ENCODE measurements around the gene MTCH1. TPM values are rescaled to one million over a fixed set of nuclear protein-coding genes. Genes with fewer than 3 reads are reported as not detected.

Gene MTCH1
- total and polyA plus RNA-seq, 10 of the 15 experiments (the other 5 are each of a cell fraction or from before 2014, with no cell fraction given): 7.2 to 128 (median 85.2) TPM

DNA sequence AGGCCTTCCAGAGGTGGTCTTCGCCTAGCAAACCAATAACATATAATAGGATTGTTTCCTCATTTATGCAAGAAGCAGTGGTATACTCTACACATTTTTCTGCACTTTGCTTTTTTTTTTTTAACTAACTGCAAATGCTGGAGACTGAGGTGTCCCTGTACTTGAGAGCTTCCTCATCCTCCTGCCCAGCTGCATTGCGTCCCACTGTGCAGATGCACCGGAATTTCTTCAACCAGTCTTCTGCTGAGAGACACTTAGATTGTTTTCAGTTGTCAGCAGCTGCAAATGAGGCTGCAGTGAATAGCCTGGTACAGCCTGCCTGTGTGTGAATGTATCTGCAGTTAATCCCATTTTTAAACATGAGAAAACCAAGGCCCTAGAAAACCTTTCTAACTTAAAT is 31.0 kb upstream of the MTCH1 start (continued):
- TF ChIP-seq, protein P1, sequence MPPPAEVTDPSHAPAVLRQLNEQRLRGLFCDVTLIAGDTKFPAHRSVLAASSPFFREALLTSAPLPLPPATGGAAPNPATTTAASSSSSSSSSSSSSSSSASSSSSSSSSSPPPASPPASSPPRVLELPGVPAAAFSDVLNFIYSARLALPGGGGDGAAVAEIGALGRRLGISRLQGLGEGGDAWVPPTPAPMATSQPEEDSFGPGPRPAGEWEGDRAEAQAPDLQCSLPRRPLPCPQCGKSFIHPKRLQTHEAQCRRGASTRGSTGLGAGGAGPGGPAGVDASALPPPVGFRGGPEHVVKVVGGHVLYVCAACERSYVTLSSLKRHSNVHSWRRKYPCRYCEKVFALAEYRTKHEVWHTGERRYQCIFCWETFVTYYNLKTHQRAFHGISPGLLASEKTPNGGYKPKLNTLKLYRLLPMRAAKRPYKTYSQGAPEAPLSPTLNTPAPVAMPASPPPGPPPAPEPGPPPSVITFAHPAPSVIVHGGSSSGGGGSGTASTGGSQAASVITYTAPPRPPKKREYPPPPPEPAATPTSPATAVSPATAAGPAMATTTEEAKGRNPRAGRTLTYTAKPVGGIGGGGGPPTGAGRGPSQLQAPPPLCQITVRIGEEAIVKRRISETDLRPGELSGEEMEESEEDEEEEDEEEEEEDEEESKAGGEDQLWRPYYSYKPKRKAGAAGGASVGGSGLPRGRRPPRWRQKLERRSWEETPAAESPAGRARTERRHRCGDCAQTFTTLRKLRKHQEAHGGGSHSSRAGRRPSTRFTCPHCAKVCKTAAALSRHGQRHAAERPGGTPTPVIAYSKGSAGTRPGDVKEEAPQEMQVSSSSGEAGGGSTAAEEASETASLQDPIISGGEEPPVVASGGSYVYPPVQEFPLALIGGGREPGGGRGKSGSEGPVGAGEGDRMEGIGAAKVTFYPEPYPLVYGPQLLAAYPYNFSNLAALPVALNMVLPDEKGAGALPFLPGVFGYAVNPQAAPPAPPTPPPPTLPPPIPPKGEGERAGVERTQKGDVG (CRISPR knock-in tag; IDR thresholded peaks at IDR 0.05): no peak
- TF ChIP-seq MEF2B (IDR thresholded peaks at IDR 0.05; ENCODE audit: partially characterized antibody, poor library complexity, severe bottlenecking) (no peak), PAX5 (IDR thresholded peaks at IDR 0.05; ENCODE audit: borderline replicate concordance, low read depth, low read length) (no peak)

DNA sequence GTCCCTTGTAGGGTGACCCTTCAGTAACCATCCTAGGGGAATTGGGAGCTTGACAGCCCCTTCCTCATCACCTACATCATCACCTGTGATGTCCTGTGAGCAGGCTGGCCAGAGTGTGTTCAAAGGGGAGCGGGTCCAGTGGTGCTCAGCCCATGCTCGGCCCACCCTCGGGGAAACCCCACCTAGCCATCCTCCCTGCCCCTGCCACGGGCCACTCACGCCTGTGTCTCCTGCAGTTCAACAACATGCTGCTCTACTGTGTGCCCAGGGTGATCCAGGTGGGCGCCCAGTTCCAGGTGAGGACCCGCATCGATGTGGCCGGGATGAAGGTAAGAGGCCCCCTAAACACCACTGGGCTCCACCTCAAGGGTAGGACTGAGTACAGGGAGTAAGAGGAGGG is 29.5 kb upstream of the MTCH1 start:
- Histone ChIP-seq H3K9ac (ENCODE audit: control insufficient read depth, insufficient read depth, low read length) (no peak overlapping the region), H3K9me3 (replicated peaks; ENCODE audit: control insufficient read depth, insufficient read depth, low read length) (no peaks in the 10 kb centered on the region), H4K20me1 (ENCODE audit: control insufficient read depth, insufficient read depth) (peaks cover 3% of the 10 kb centered on the region; the same call in 1 of the 2 replicates), H3K4me1 (ENCODE audit: control insufficient read depth, insufficient read depth, low read length) (peaks cover 7% of the 10 kb centered on the region; the same call in 1 of the 2 replicates), H3K4me2 (ENCODE audit: control insufficient read depth, insufficient read depth) (no peak overlapping the region), H2AFZ (ENCODE audit: control insufficient read depth, low read depth, low read length) (no peak overlapping the region), H3K4me3 (no peak overlapping the region), H3K36me3 (ENCODE audit: control insufficient read depth in 2 of 2, insufficient read depth in 2 of 2, low read length in 1 of 2) (peaks cover 12 to 17% of the 10 kb centered on the region in 2 experiments; a peak in 3 of 4 replicates), H3K27me3 (replicated peaks in 1 of 2; ENCODE audit: control insufficient read depth in 2 of 2, insufficient read depth in 2 of 2, low read length in 1 of 2) (no peaks in the 10 kb centered on the region), H3K79me2 (ENCODE audit: control insufficient read depth, insufficient read depth, low read length) (no peaks in the 10 kb centered on the region), H3K27ac (ENCODE audit: control insufficient read depth, insufficient read depth) (no peak overlapping the region)
- ChIA-PET SMC1A (ENCODE audit: uncharacterized antibody, unreplicated experiment) (interaction anchor here (4.3 kb wide), 1 partner anchor 10 kb away, joined by 58 read pairs; the partner anchor contains the start of gene FGD2), RAD21 (ENCODE audit: unreplicated experiment) (interaction anchor here (1.0 to 4.7 kb wide), 2 partner anchors 10 to 126 kb away, joined by 3 to 78 read pairs; partner anchors contain the start of gene FGD2), POLR2A (no interaction called here), CTCF (interaction anchor here (0.7 to 1.4 kb wide), 3 partner anchors 14 to 195 kb away, joined by 3 to 4 read pairs (median 3); no protein-coding TSS in a partner anchor)
- no TSS peak for BruUV-seq (replicated peaks)
- ATAC-seq (no peak), DNase-seq (ENCODE audit: low read depth, low spot score) (no peak), FAIRE-seq (no peak)
- intact Hi-C loops (cut with micrococcal nuclease; ENCODE audit: unreplicated experiment) (no loop called here), in situ Hi-C loops (cut with MboI) (no loop called here)
- WGBS (ENCODE audit: insufficient coverage, insufficient replicate concordance, low lambda C conversion rate, missing lambda C conversion rate): 93% methylated on average over 9 of the region's 9 CpGs
- TF ChIP-seq KDM1A (IDR thresholded peaks at IDR 0.05; ENCODE audit: borderline replicate concordance) (no peak), ZNF274 (IDR thresholded peaks at IDR 0.05; ENCODE audit: insufficient read depth, insufficient read length) (no peak), SMC3 (IDR thresholded peaks at IDR 0.05; ENCODE audit: borderline replicate concordance, low read length) (no peak), KLF5 (IDR thresholded peaks at IDR 0.05; ENCODE audit: partially characterized antibody) (no peak), POLR2A (IDR thresholded peaks at IDR 0.05; ENCODE audit: low read depth, low read length) (no peak), JUNB (IDR thresholded peaks at IDR 0.05) (no peak), EZH2 (IDR thresholded peaks at IDR 0.05; ENCODE audit: borderline replicate concordance, control insufficient read depth, low read depth, low read length) (no peak), TAF1 (IDR thresholded peaks at IDR 0.05; ENCODE audit: borderline replicate concordance, low read depth, low read length) (no peak), FOXM1 (IDR thresholded peaks at IDR 0.05; ENCODE audit: low read depth, low read length) (no peak), MXI1 (IDR thresholded peaks at IDR 0.05; ENCODE audit: low read depth, low read length) (no peak)
- TF ChIP-seq, protein P2, sequence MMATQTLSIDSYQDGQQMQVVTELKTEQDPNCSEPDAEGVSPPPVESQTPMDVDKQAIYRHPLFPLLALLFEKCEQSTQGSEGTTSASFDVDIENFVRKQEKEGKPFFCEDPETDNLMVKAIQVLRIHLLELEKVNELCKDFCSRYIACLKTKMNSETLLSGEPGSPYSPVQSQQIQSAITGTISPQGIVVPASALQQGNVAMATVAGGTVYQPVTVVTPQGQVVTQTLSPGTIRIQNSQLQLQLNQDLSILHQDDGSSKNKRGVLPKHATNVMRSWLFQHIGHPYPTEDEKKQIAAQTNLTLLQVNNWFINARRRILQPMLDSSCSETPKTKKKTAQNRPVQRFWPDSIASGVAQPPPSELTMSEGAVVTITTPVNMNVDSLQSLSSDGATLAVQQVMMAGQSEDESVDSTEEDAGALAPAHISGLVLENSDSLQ (IDR thresholded peaks at IDR 0.05): no peak
- TF ChIP-seq, protein P3, sequence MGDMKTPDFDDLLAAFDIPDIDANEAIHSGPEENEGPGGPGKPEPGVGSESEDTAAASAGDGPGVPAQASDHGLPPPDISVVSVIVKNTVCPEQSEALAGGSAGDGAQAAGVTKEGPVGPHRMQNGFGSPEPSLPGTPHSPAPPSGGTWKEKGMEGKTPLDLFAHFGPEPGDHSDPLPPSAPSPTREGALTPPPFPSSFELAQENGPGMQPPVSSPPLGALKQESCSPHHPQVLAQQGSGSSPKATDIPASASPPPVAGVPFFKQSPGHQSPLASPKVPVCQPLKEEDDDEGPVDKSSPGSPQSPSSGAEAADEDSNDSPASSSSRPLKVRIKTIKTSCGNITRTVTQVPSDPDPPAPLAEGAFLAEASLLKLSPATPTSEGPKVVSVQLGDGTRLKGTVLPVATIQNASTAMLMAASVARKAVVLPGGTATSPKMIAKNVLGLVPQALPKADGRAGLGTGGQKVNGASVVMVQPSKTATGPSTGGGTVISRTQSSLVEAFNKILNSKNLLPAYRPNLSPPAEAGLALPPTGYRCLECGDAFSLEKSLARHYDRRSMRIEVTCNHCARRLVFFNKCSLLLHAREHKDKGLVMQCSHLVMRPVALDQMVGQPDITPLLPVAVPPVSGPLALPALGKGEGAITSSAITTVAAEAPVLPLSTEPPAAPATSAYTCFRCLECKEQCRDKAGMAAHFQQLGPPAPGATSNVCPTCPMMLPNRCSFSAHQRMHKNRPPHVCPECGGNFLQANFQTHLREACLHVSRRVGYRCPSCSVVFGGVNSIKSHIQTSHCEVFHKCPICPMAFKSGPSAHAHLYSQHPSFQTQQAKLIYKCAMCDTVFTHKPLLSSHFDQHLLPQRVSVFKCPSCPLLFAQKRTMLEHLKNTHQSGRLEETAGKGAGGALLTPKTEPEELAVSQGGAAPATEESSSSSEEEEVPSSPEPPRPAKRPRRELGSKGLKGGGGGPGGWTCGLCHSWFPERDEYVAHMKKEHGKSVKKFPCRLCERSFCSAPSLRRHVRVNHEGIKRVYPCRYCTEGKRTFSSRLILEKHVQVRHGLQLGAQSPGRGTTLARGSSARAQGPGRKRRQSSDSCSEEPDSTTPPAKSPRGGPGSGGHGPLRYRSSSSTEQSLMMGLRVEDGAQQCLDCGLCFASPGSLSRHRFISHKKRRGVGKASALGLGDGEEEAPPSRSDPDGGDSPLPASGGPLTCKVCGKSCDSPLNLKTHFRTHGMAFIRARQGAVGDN (IDR thresholded peaks at IDR 0.05): no peak
